Endothelial cell of umbilical vein (primary cell): ENCODE results near the gene TEAD4.

ENCODE experiments used
- CTCF ChIP-seq, 2 donors: IDR thresholded peaks; 1 replicate in 1 of 2; 2 replicates in 1 of 2; pipeline ENCODE4 v1.5.1; 2011; ENCODE audit warnings: low read length in 2 of 2, mild to moderate bottlenecking in 2 of 2, moderate library complexity in 2 of 2, control low read depth in 1 of 2, inconsistent platforms in 1 of 2, low read depth in 1 of 2; ENCODE audit not compliant: insufficient read depth in 1 of 2; ENCODE audit errors: extremely low read depth in 1 of 2
- GATA2 ChIP-seq: IDR thresholded peaks from 2 replicates; pipeline ENCODE4 v1.7.0; 2011; ENCODE audit warnings: low read depth, mild to moderate bottlenecking, moderate library complexity, mixed read lengths, low read length; ENCODE audit not compliant: insufficient read length, insufficient read depth
- JUN ChIP-seq: IDR thresholded peaks from 2 replicates; pipeline ENCODE4 v1.6.1; 2011; ENCODE audit warnings: borderline replicate concordance, low read depth; ENCODE audit not compliant: insufficient read length, insufficient read depth
- POLR2A ChIP-seq: IDR thresholded peaks from 2 replicates; pipeline ENCODE4 v1.6.1; 2012; ENCODE audit warnings: low read depth, mild to moderate bottlenecking, control low read depth, low read length
- POLR2AphosphoS5 ChIP-seq: IDR thresholded peaks from 2 replicates; pipeline ENCODE4 v1.6.1; 2012; ENCODE audit warnings: low read depth, mild to moderate bottlenecking, control low read depth, low read length, moderate library complexity; ENCODE audit not compliant: insufficient read depth
- TF ChIP-seq, protein P1 (sequence below): IDR thresholded peaks from 2 replicates; pipeline ENCODE4 v1.6.1; 2011; ENCODE audit not compliant: insufficient read depth, insufficient read length

GRCh38 chr12:3055026-3055703 is 96.0 kb downstream of the TEAD4 start:
- TF ChIP-seq CTCF (IDR thresholded peaks at IDR 0.05; ENCODE audit: extremely low read depth in 1 of 2, insufficient read depth in 1 of 2, low read depth in 1 of 2, low read length in 2 of 2): no peak
- no peak for TF ChIP-seq GATA2
- no peak for TF ChIP-seq JUN
- no peak for TF ChIP-seq POLR2A
- TF ChIP-seq POLR2AphosphoS5: no peak
- TF ChIP-seq, protein P1, sequence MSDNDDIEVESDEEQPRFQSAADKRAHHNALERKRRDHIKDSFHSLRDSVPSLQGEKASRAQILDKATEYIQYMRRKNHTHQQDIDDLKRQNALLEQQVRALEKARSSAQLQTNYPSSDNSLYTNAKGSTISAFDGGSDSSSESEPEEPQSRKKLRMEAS: no peak
